HCT116 (cell line): ENCODE measurements around the gene NFE2L3. TPM values are rescaled to one million over a fixed set of nuclear protein-coding genes. Genes with fewer than 3 reads are reported as not detected.

ENCODE experiments used
- ATAC-seq: fragments of 200-7000 bp; cut with Tn5 transposase; 2 replicates; pipeline ENCODE4 v1.9.1; 2020; ENCODE audit warnings: mild to moderate bottlenecking, moderate library complexity
- BruUV-seq: library from RNA; stranded (reverse); fragments of 400-500 nt; replicated peaks from 2 replicates; lab custom pipeline; 2021; lab: Mats Ljungman, UMichigan
- CTCF ChIA-PET: fragments of 300-600 bp; sonication (Branson Sonifier 250); formaldehyde crosslinking; loops from one replicate; lab custom pipeline; 2021; ENCODE audit warnings: antibody characterized with exemption; lab: Charles Lee
- POLR2A ChIA-PET: fragments of 300-600, 350-600 bp; sonication (Branson Sonifier 250); formaldehyde crosslinking; loops from one replicate; lab custom pipeline; 2021; ENCODE audit warnings: antibody characterized with exemption; lab: Charles Lee
- RAD21 ChIA-PET, 2 experiments: fragments of 300-600 bp; sonication (Branson Sonifier 250); formaldehyde crosslinking; loops; one replicate each; lab custom pipeline; 2023; ENCODE audit warnings: low total read pairs in 2 of 2; ENCODE audit not compliant: uncharacterized antibody in 2 of 2, unreplicated experiment in 2 of 2, low non-redundant PET in 1 of 2; lab: Charles Lee
- DNase-seq: peaks from one replicate; pipeline ENCODE4 v3.0.0-alpha.2; 2010; ENCODE audit warnings: low read depth, low spot score
- H2AFZ ChIP-seq: fragments of 200-600 bp; shearing (Covaris generic), sonication (generic); 2 replicates; pipeline ENCODE4 v1.6.1; 2017; ENCODE audit warnings: low read depth, mixed run types, mixed read lengths, antibody characterized with exemption, low read length; ENCODE audit not compliant: poor library complexity, severe bottlenecking
- H3K27ac ChIP-seq: 2 replicates; pipeline ENCODE4 v1.5.1; 2012; ENCODE audit warnings: low read depth, low read length
- H3K27me3 ChIP-seq: fragments of 200-600 bp; sonication (generic); 2 replicates; pipeline ENCODE4 v1.6.1; 2016; ENCODE audit warnings: mixed run types, low read length, mixed read lengths; ENCODE audit not compliant: insufficient read depth
- H3K36me3 ChIP-seq, 2 experiments: fragments of 200-500 bp in 1 of 2; fragments of 200-600 bp in 1 of 2; sonication (Bioruptor generic) in 1 of 2; sonication (generic) in 1 of 2; 2 replicates each; pipeline versions ENCODE4 v1.5.1 to v1.6.1; 2014 to 2016; ENCODE audit warnings: low read length in 2 of 2, inconsistent platforms in 1 of 2, mixed read lengths in 1 of 2, mixed run types in 1 of 2; ENCODE audit not compliant: insufficient read depth in 2 of 2, control insufficient read depth in 1 of 2
- H3K4me1 ChIP-seq, 2 experiments: fragments of 200-600 bp in 1 of 2; sonication (generic) in 1 of 2; 2 replicates each; pipeline versions ENCODE4 v1.5.1 to v1.6.1; 2012 to 2017; ENCODE audit warnings: low read length in 2 of 2, inconsistent platforms in 1 of 2, mild to moderate bottlenecking in 1 of 2, mixed read lengths in 1 of 2, mixed run types in 1 of 2, moderate library complexity in 1 of 2; ENCODE audit not compliant: insufficient read depth in 2 of 2, control insufficient read depth in 1 of 2
- H3K4me2 ChIP-seq: fragments of 200-600 bp; sonication (generic); 2 replicates; pipeline ENCODE4 v1.6.1; 2017; ENCODE audit warnings: mixed run types, low read length, mixed read lengths
- H3K4me3 ChIP-seq, 2 experiments: fragments of 200-600 bp in 1 of 2; sonication (generic) in 1 of 2; replicated peaks in 1 of 2; 2 replicates each; pipeline ENCODE4 v1.5.1; 2011 to 2016; ENCODE audit warnings: low read length in 2 of 2, control low read depth in 1 of 2, low read depth in 1 of 2, mild to moderate bottlenecking in 1 of 2, mixed read lengths in 1 of 2, mixed run types in 1 of 2
- H3K79me2 ChIP-seq: fragments of 200-600 bp; sonication (generic); 2 replicates; pipeline ENCODE4 v1.6.1; 2017; ENCODE audit warnings: mild to moderate bottlenecking, mixed run types, low read length, moderate library complexity, mixed read lengths; ENCODE audit not compliant: insufficient read depth
- H3K9ac ChIP-seq: fragments of 200-600 bp; sonication (generic); 2 replicates; pipeline ENCODE4 v1.6.1; 2016; ENCODE audit warnings: low read length, mixed read lengths
- H3K9me2 ChIP-seq: fragments of 200-600 bp; sonication (generic), shearing (Covaris generic); 2 replicates; pipeline ENCODE4 v1.6.1; 2017; ENCODE audit warnings: mixed run types, mild to moderate bottlenecking, moderate library complexity; ENCODE audit not compliant: insufficient read depth
- H3K9me3 ChIP-seq, 2 experiments: fragments of 200-500 bp in 1 of 2; fragments of 200-600 bp in 1 of 2; sonication (Bioruptor generic) in 1 of 2; sonication (generic) in 1 of 2; 2 replicates each; pipeline ENCODE4 v1.6.1; 2014 to 2017; ENCODE audit warnings: low read length in 2 of 2, mixed read lengths in 2 of 2, inconsistent platforms in 1 of 2, low read depth in 1 of 2, mild to moderate bottlenecking in 1 of 2, mixed run types in 1 of 2, moderate library complexity in 1 of 2; ENCODE audit not compliant: control insufficient read depth in 1 of 2, insufficient read depth in 1 of 2
- H4K20me1 ChIP-seq: fragments of 200-600 bp; sonication (generic), shearing (Covaris generic); 2 replicates; pipeline ENCODE4 v1.6.1; 2017; ENCODE audit warnings: mixed run types, mild to moderate bottlenecking, moderate library complexity; ENCODE audit not compliant: insufficient read depth
- CBX3 ChIP-seq: IDR thresholded peaks from 2 replicates; pipeline ENCODE4 v1.6.1; 2012; ENCODE audit warnings: low read depth
- CEBPB ChIP-seq: IDR thresholded peaks from 2 replicates; pipeline ENCODE4 v1.6.1; 2012; ENCODE audit warnings: low read depth
- CTCF ChIP-seq, 3 experiments: fragments of 200-600 bp in 1 of 3; sonication (generic) in 1 of 3; IDR thresholded peaks in 2 of 3; conservative IDR thresholded peaks in 1 of 3; 2 replicates each; pipeline ENCODE4 v1.5.1; 2012 to 2017; ENCODE audit warnings: low read depth in 2 of 3, low read length in 2 of 3, antibody characterized with exemption in 1 of 3, borderline replicate concordance in 1 of 3, control low read depth in 1 of 3, mild to moderate bottlenecking in 1 of 3, mixed read lengths in 1 of 3, mixed run types in 1 of 3, moderate library complexity in 1 of 3; ENCODE audit not compliant: insufficient read depth in 1 of 3
- EGR1 ChIP-seq: IDR thresholded peaks from 2 replicates; pipeline ENCODE4 v1.6.1; 2012; ENCODE audit warnings: low read depth
- EZH2 ChIP-seq: fragments of 200-600 bp; sonication (generic); IDR thresholded peaks from 2 replicates; pipeline ENCODE4 v1.6.1; 2017; ENCODE audit warnings: antibody characterized with exemption, mixed run types
- EZH2phosphoT487 ChIP-seq: fragments of 200-600 bp; IDR thresholded peaks from 2 replicates; pipeline ENCODE4 v1.6.1; 2018; ENCODE audit warnings: antibody characterized with exemption, borderline replicate concordance
- FOSL1 ChIP-seq: IDR thresholded peaks from 2 replicates; pipeline ENCODE4 v1.6.1; 2012; ENCODE audit warnings: low read depth
- JUND ChIP-seq: IDR thresholded peaks from 2 replicates; pipeline ENCODE4 v1.6.1; 2012
- MAX ChIP-seq: IDR thresholded peaks from 2 replicates; pipeline ENCODE4 v1.6.1; 2012
- POLR2A ChIP-seq: IDR thresholded peaks from 2 replicates; pipeline ENCODE4 v1.7.0; 2011; ENCODE audit warnings: borderline replicate concordance; ENCODE audit not compliant: insufficient read depth, insufficient read length; ENCODE audit errors: extremely low read depth
- POLR2AphosphoS5 ChIP-seq: IDR thresholded peaks from 2 replicates; pipeline ENCODE4 v1.6.1; 2011; ENCODE audit warnings: mild to moderate bottlenecking, low read depth, low read length, moderate library complexity
- RAD21 ChIP-seq: IDR thresholded peaks from 2 replicates; pipeline ENCODE4 v1.6.1; 2012; ENCODE audit warnings: low read depth, mild to moderate bottlenecking
- REST ChIP-seq: IDR thresholded peaks from 2 replicates; pipeline ENCODE4 v1.6.1; 2012; ENCODE audit warnings: low read depth
- SIN3A ChIP-seq: IDR thresholded peaks from 2 replicates; pipeline ENCODE4 v1.6.1; 2012; ENCODE audit warnings: low read depth
- SP1 ChIP-seq: IDR thresholded peaks from 2 replicates; pipeline ENCODE4 v1.6.1; 2012; ENCODE audit warnings: low read depth
- SRF ChIP-seq: IDR thresholded peaks from 2 replicates; pipeline ENCODE4 v1.6.1; 2012; ENCODE audit warnings: low read depth
- TCF7L2 ChIP-seq: IDR thresholded peaks from 2 replicates; pipeline ENCODE4 v1.7.0; 2011; ENCODE audit warnings: borderline replicate concordance, inconsistent platforms; ENCODE audit not compliant: insufficient read depth, insufficient read length; ENCODE audit errors: extremely low read depth
- YY1 ChIP-seq: IDR thresholded peaks from 2 replicates; pipeline ENCODE4 v1.6.1; 2011; ENCODE audit warnings: low read length, low read depth, moderate library complexity, mild to moderate bottlenecking; ENCODE audit not compliant: insufficient replicate concordance; ENCODE audit errors: extremely low read depth
- ZFX ChIP-seq: fragments of 450-650 bp; IDR thresholded peaks from 2 replicates; pipeline ENCODE4 v1.6.1; 2017
- ZNF274 ChIP-seq: fragments of 200-500 bp; sonication (Bioruptor generic); IDR thresholded peaks from 2 replicates; pipeline ENCODE4 v1.6.1; 2014; ENCODE audit warnings: mild to moderate bottlenecking, low read depth, low read length, inconsistent platforms
- intact Hi-C: fragments of 100-400 bp; cut with micrococcal nuclease; formaldehyde crosslinking; loops from 2 replicates; pipeline ENCODE4 v1.10.0; 2022
- total RNA-seq: library from RNA; stranded (reverse); gene quantifications from one replicate; pipeline ENCODE4 v1.2.1, GENCODE V29; 2021; ENCODE audit not compliant: unreplicated experiment

The NFE2L3 gene
- total RNA-seq, 1 experiment from 2014 or later = 27.0 TPM

- no peak overlapping the region for H3K4me2 ChIP-seq
- no TSS peak for BruUV-seq
- no peak overlapping the region for H3K27ac ChIP-seq
- intact Hi-C loops = no loop called here
- no peak overlapping the region for H3K4me3 ChIP-seq
- ChIA-PET RAD21 (no interaction called here), CTCF (no interaction called here), POLR2A (no interaction called here)
- H3K36me3 ChIP-seq = no peaks in the 10 kb centered on the region
- peaks cover 5 to 8% of the 10 kb centered on the region in 2 experiments; a peak in 2 of 4 replicates for H3K4me1 ChIP-seq
- H4K20me1 ChIP-seq = no peaks in the 10 kb centered on the region
- H2AFZ ChIP-seq = no peak overlapping the region
- no peaks in the 10 kb centered on the region for H3K9me2 ChIP-seq
- no peak for DNase-seq
- peaks cover 14% of the 10 kb centered on the region; the same call in 1 of the 2 replicates for H3K79me2 ChIP-seq
- no peaks in the 10 kb centered on the region for H3K27me3 ChIP-seq
- TF ChIP-seq SRF (no peak), TCF7L2 (no peak), CBX3 (no peak), ZFX (no peak), JUND (no peak), EGR1 (no peak), SP1 (no peak), ZNF274 (no peak), EZH2phosphoT487 (no peak), FOSL1 (no peak), MAX (no peak), RAD21 (no peak), SIN3A (no peak), EZH2 (no peak), YY1 (no peak), CTCF (IDR thresholded peaks at IDR 0.05 in 2 of 3, conservative IDR thresholded peaks at IDR 0.05 in 1 of 3; ENCODE audit: borderline replicate concordance in 1 of 3, insufficient read depth in 1 of 3, low read depth in 2 of 3, low read length in 2 of 3) (no peak), CEBPB (no peak), REST (no peak), POLR2AphosphoS5 (no peak), POLR2A (no peak)
- H3K9ac ChIP-seq = no peak overlapping the region
- no peaks in the 10 kb centered on the region for H3K9me3 ChIP-seq
- ATAC-seq = no peak
These were observed 15.4 kb downstream of the NFE2L3 start for GRCh38 chr7:26167303-26167934.
